Kidney epithelial cell (primary cell): ENCODE results near the gene CRYBG1. TPM values are rescaled to one million over a fixed set of nuclear protein-coding genes. Genes with fewer than 3 reads are reported as not detected.
"Not testable (repeated sequence)": the region's sequence is repeated elsewhere in the genome, so short reads cannot be mapped to it uniquely, and the experiment has no call there.

Experiments
- DNase-seq: peaks from one replicate; pipeline ENCODE4 v3.0.0-alpha.2; 2010; ENCODE audit warnings: low read depth
- H3K27me3 ChIP-seq: 2 replicates; pipeline ENCODE4 v1.6.0; 2011; ENCODE audit warnings: low read length; ENCODE audit not compliant: control insufficient read depth, insufficient read depth
- H3K36me3 ChIP-seq: 2 replicates; pipeline ENCODE4 v1.5.1; 2011; ENCODE audit warnings: low read length; ENCODE audit not compliant: control insufficient read depth, insufficient read depth
- H3K4me3 ChIP-seq: 2 replicates; pipeline ENCODE4 v1.5.1; 2011; ENCODE audit warnings: low read depth, mild to moderate bottlenecking, control low read depth, low read length
- CTCF ChIP-seq: IDR thresholded peaks from 2 replicates; pipeline ENCODE4 v1.5.1; 2011; ENCODE audit warnings: mild to moderate bottlenecking, moderate library complexity, low read length, control low read depth, inconsistent platforms; ENCODE audit not compliant: insufficient read depth, poor library complexity, severe bottlenecking
- total RNA-seq: library from RNA; depleted of rRNA; stranded (reverse); fragments of >200 nt; gene quantifications from 2 replicates; pipeline ENCODE4 v1.2.3, GENCODE V29; 2015

CRYBG1 gene
- total RNA-seq, 1 donor from 2014 or later = 4.4 TPM

- H3K27me3 ChIP-seq = no peaks in the 10 kb centered on the region
- H3K36me3 ChIP-seq = no peaks in the 10 kb centered on the region
- DNase-seq = no peak
- no peak for TF ChIP-seq CTCF
- H3K4me3 ChIP-seq = no peak overlapping the region
These were observed 195.2 kb downstream of the CRYBG1 start for GRCh38 chr6:106555767-106556166.

GRCh38 chr6:106556368-106556960 is 195.9 kb downstream of the CRYBG1 start:
- DNase-seq = no peak
- Histone ChIP-seq H3K27me3 (no peaks in the 10 kb centered on the region), H3K4me3 (no peak overlapping the region), H3K36me3 (no peaks in the 10 kb centered on the region)
- peak; percentile 32 for TF ChIP-seq CTCF

GRCh38 chr6:106557837-106558236 is 197.3 kb downstream of the CRYBG1 start:
- Histone ChIP-seq H3K36me3 (no peaks in the 10 kb centered on the region), H3K4me3 (no peak overlapping the region), H3K27me3 (no peaks in the 10 kb centered on the region)
- no peak for TF ChIP-seq CTCF
- DNase-seq = no peak

- Histone ChIP-seq H3K36me3 (no peaks in the 10 kb centered on the region), H3K27me3 (no peaks in the 10 kb centered on the region)
These were observed 197.8 kb downstream of the CRYBG1 start for GRCh38 chr6:106558364-106558763.

GRCh38 chr6:106559659-106560058 is 199.1 kb downstream of the CRYBG1 start:
- H3K27me3 ChIP-seq, H3K36me3 ChIP-seq, H3K4me3 ChIP-seq, DNase-seq: not testable (repeated sequence)

More at GRCh38 chr6:106558364-106558763, 197.8 kb downstream of the CRYBG1 start:
- DNase-seq = no peak
- no peak for TF ChIP-seq CTCF
- H3K4me3 ChIP-seq = no peak overlapping the region

- Histone ChIP-seq H3K4me3 (no peak overlapping the region), H3K36me3 (no peaks in the 10 kb centered on the region), H3K27me3 (no peaks in the 10 kb centered on the region)
- TF ChIP-seq CTCF = no peak
- no peak for DNase-seq
These were observed 200.6 kb downstream of the CRYBG1 start for GRCh38 chr6:106560996-106561685.
